ENCODE measurements around the gene CTNNA3. TPM values are rescaled to one million over a fixed set of nuclear protein-coding genes. Genes with fewer than 3 reads are reported as not detected.

The CTNNA3 gene
- total and polyA plus RNA-seq, 2 donors (not counting 3 experiments of a cell fraction or from before 2014, with no cell fraction given), result not detected

DNA sequence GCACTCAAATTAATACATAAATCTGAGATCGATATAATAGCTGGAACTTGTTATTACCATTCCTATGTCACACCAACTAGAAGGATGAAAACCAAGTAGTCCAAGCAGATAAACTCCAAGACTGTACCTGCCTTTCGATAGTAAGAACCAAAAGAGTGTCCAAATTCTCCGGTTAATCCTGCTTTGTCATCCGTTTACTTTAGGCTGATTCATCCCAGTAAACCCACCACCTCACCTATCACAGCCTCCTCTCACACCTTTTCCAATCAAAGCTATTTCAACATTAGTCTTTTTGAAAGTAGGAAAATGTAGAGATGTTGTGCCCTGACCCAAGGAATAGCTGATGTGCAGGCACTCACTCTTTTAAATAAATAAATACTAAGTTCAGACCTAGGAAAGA lies 177.2 kb downstream of the CTNNA3 start:
- no peaks in the 10 kb centered on the region for H3K79me2 ChIP-seq (ENCODE audit: control insufficient read depth, insufficient read depth, low read length)
- no peak overlapping the region for H3K9ac ChIP-seq (replicated peaks; ENCODE audit: extremely low read depth, insufficient read depth, low read length)
- no peak overlapping the region for H3K4me2 ChIP-seq (ENCODE audit: insufficient read depth, low read length)
- no peak for DNase-seq (ENCODE audit: low read depth, low spot score)
- no peak overlapping the region for H2AFZ ChIP-seq (ENCODE audit: low read depth, low read length)
- ChIA-PET CTCF (interaction anchor here (1.6 to 2.6 kb wide), 2 partner anchors 13 to 261 kb away, joined by 3 to 12 read pairs; no protein-coding TSS in a partner anchor), POLR2A (no interaction called here)
- peaks cover 2% of the 10 kb centered on the region for H3K4me1 ChIP-seq (ENCODE audit: control insufficient read depth, extremely low read depth, insufficient read depth, low read length)
- no peaks in the 10 kb centered on the region for H3K9me3 ChIP-seq (replicated peaks; ENCODE audit: control insufficient read depth, insufficient read depth, low read length)
- no peak overlapping the region for H3K4me3 ChIP-seq (replicated peaks in 1 of 3; ENCODE audit: insufficient read depth in 1 of 3, low read depth in 1 of 3, low read length in 3 of 3)
- dilution Hi-C loops (cut with MboI; ENCODE audit: extremely low pct_ligation_motif_present, low sequenced_read_pairs) (no loop called here), intact Hi-C loops (cut with micrococcal nuclease) (no loop called here)
- H3K27ac ChIP-seq (ENCODE audit: insufficient read depth, low read depth, low read length), result no peak overlapping the region
- no peak for FAIRE-seq
- no peaks in the 10 kb centered on the region for H3K36me3 ChIP-seq (ENCODE audit: control insufficient read depth in 2 of 2, extremely low read depth in 1 of 2, insufficient read depth in 2 of 2, low read length in 2 of 2)
- BruUV-seq (replicated peaks), result no TSS peak
- no peaks in the 10 kb centered on the region for H3K27me3 ChIP-seq (ENCODE audit: control insufficient read depth in 2 of 2, insufficient read depth in 2 of 2, low read length in 2 of 2)
- no peaks in the 10 kb centered on the region for H3K9me1 ChIP-seq (replicated peaks; ENCODE audit: control insufficient read depth, extremely low read depth, insufficient read depth, low read length)
- no peak for TF ChIP-seq POLR2A (IDR thresholded peaks at IDR 0.05; ENCODE audit: low read depth, low read length)
- TF ChIP-seq GATA2 (IDR thresholded peaks at IDR 0.05; ENCODE audit: insufficient read depth, insufficient read length, low read depth, low read length), result no peak
- TF ChIP-seq POLR2AphosphoS5 (IDR thresholded peaks at IDR 0.05; ENCODE audit: insufficient read depth, low read depth, low read length), result no peak
- no peak for TF ChIP-seq MYC (IDR thresholded peaks at IDR 0.05; ENCODE audit: low read depth, low read length)
- no peak for TF ChIP-seq FOS (IDR thresholded peaks at IDR 0.05; ENCODE audit: borderline replicate concordance, insufficient read depth, low read length)
- TF ChIP-seq, protein P1, sequence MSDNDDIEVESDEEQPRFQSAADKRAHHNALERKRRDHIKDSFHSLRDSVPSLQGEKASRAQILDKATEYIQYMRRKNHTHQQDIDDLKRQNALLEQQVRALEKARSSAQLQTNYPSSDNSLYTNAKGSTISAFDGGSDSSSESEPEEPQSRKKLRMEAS (IDR thresholded peaks at IDR 0.05; ENCODE audit: insufficient read depth, insufficient read length), result no peak
- TF ChIP-seq JUN (IDR thresholded peaks at IDR 0.05; ENCODE audit: borderline replicate concordance, insufficient read depth, insufficient read length, low read depth), result no peak
- TF ChIP-seq EZH2 (IDR thresholded peaks at IDR 0.05; ENCODE audit: borderline replicate concordance, low read depth, low read length, severe bottlenecking), result no peak
- TF ChIP-seq, protein P2, sequence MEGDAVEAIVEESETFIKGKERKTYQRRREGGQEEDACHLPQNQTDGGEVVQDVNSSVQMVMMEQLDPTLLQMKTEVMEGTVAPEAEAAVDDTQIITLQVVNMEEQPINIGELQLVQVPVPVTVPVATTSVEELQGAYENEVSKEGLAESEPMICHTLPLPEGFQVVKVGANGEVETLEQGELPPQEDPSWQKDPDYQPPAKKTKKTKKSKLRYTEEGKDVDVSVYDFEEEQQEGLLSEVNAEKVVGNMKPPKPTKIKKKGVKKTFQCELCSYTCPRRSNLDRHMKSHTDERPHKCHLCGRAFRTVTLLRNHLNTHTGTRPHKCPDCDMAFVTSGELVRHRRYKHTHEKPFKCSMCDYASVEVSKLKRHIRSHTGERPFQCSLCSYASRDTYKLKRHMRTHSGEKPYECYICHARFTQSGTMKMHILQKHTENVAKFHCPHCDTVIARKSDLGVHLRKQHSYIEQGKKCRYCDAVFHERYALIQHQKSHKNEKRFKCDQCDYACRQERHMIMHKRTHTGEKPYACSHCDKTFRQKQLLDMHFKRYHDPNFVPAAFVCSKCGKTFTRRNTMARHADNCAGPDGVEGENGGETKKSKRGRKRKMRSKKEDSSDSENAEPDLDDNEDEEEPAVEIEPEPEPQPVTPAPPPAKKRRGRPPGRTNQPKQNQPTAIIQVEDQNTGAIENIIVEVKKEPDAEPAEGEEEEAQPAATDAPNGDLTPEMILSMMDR (IDR thresholded peaks at IDR 0.05; ENCODE audit: extremely low read depth in 1 of 2, insufficient read depth in 1 of 2, low read depth in 1 of 2, low read length in 2 of 2), result no peak
- no peaks in the 10 kb centered on the region for H4K20me1 ChIP-seq (replicated peaks; ENCODE audit: control insufficient read depth, extremely low read depth, insufficient read depth, low read length)
